ENCODE measurements around the gene MAGEA11. TPM values are rescaled to one million over a fixed set of nuclear protein-coding genes. Genes with fewer than 3 reads are reported as not detected.
"Not testable (repeated sequence)": the region's sequence is repeated elsewhere in the genome, so short reads cannot be mapped to it uniquely, and the experiment has no call there.

The MAGEA11 gene
- total RNA-seq (2014; rRNA removed; shearing (Covaris generic)) = 54.2 and 60.1 TPM in 2 replicates
- 49.0 and 49.9 TPM in 2 replicates for polyA plus RNA-seq (2015; cell fraction: cytosol; rRNA removed)
- polyA plus RNA-seq (2015; cell fraction: nucleus; rRNA removed) = 51.1 and 52.0 TPM in 2 replicates

- peak; percentile 38 for DNase-seq (ENCODE audit: low read depth)
Measured at GRCh38 chrX:149711545-149712236, at the start of gene MAGEA11. Gene MAGEA11, plus strand, starts transcription at chrX:149712060. Its CDS starts 1,100 bp downstream, at chrX:149713160.

- not testable (repeated sequence) for DNase-seq (ENCODE audit: low read depth)
Measured at GRCh38 chrX:149675088-149675487, 36.8 kb upstream of the MAGEA11 start.

GRCh38 chrX:149675554-149675953 lies 36.3 kb upstream of the MAGEA11 start:
- not testable (repeated sequence) for DNase-seq (ENCODE audit: low read depth)

- DNase-seq (ENCODE audit: low read depth) = not testable (repeated sequence)
Measured at GRCh38 chrX:149679164-149679678, 32.6 kb upstream of the MAGEA11 start.

GRCh38 chrX:149681182-149681581 lies 30.7 kb upstream of the MAGEA11 start:
- DNase-seq (ENCODE audit: low read depth) = no peak

- no peak for DNase-seq (ENCODE audit: low read depth)
Measured at GRCh38 chrX:149682031-149682430, 29.8 kb upstream of the MAGEA11 start.

- no peak for DNase-seq (ENCODE audit: low read depth)
Measured at GRCh38 chrX:149682956-149683947, 28.6 kb upstream of the MAGEA11 start.

- DNase-seq (ENCODE audit: low read depth) = no peak
Measured at GRCh38 chrX:149683966-149684730, 27.7 kb upstream of the MAGEA11 start.

- no peak for DNase-seq (ENCODE audit: low read depth)
Measured at GRCh38 chrX:149687991-149688390, 23.9 kb upstream of the MAGEA11 start.

GRCh38 chrX:149688552-149688951 lies 23.3 kb upstream of the MAGEA11 start:
- DNase-seq (ENCODE audit: low read depth) = no peak

GRCh38 chrX:149691794-149692193 lies 20.1 kb upstream of the MAGEA11 start:
- no peak for DNase-seq (ENCODE audit: low read depth)

- not testable (repeated sequence) for DNase-seq (ENCODE audit: low read depth)
Measured at GRCh38 chrX:149692686-149693272, 19.1 kb upstream of the MAGEA11 start.

GRCh38 chrX:149699761-149700160 lies 12.1 kb upstream of the MAGEA11 start:
- no peak for DNase-seq (ENCODE audit: low read depth)

GRCh38 chrX:149704664-149705063 lies 7.2 kb upstream of the MAGEA11 start:
- no peak for DNase-seq (ENCODE audit: low read depth)

- DNase-seq (ENCODE audit: low read depth) = no peak
Measured at GRCh38 chrX:149707147-149707901, 4.5 kb upstream of the MAGEA11 start.

GRCh38 chrX:149712831-149713230 lies 971 bp downstream of the MAGEA11 start:
- no peak for DNase-seq (ENCODE audit: low read depth)

- DNase-seq (ENCODE audit: low read depth) = no peak
Measured at GRCh38 chrX:149713279-149714050, 1.6 kb downstream of the MAGEA11 start.

- DNase-seq (ENCODE audit: low read depth) = no peak
Measured at GRCh38 chrX:149715468-149715867, 3.6 kb downstream of the MAGEA11 start.

GRCh38 chrX:149716632-149717031 lies 4.8 kb downstream of the MAGEA11 start:
- DNase-seq (ENCODE audit: low read depth) = no peak
